Spinal cord (tissue), 10 donors: ENCODE data around the gene C16orf86. TPM values are rescaled to one million over a fixed set of nuclear protein-coding genes. Genes with fewer than 3 reads are reported as not detected.
A peak's percentile ranks its signal among the peaks of the same experiment; 100 is the strongest.

Experiments used
- DNase-seq, 6 donors: peaks; one replicate each; pipeline versions ENCODE4 v3.0.0 to v3.0.0-alpha.2; 2013 to 2015; ENCODE audit warnings: low spot score in 6 of 6, low read depth in 4 of 6
- H3K27ac ChIP-seq: one replicate; pipeline ENCODE4 v1.5.1; 2013; ENCODE audit warnings: low read depth, low read length, control low read depth
- H3K27me3 ChIP-seq: one replicate; pipeline ENCODE4 v1.6.1; 2013; ENCODE audit warnings: low read length; ENCODE audit not compliant: control insufficient read depth, insufficient read depth
- H3K36me3 ChIP-seq: one replicate; pipeline ENCODE4 v1.6.1; 2013; ENCODE audit warnings: low read length; ENCODE audit not compliant: control insufficient read depth, insufficient read depth
- H3K4me1 ChIP-seq: one replicate; pipeline ENCODE4 v1.6.1; 2013; ENCODE audit warnings: low read length; ENCODE audit not compliant: control insufficient read depth, insufficient read depth
- H3K4me3 ChIP-seq: one replicate; pipeline ENCODE4 v1.5.1; 2013; ENCODE audit warnings: low read depth, low read length, control low read depth
- H3K9me3 ChIP-seq: one replicate; pipeline ENCODE4 v1.6.1; 2013; ENCODE audit warnings: low read length; ENCODE audit not compliant: control insufficient read depth, insufficient read depth
- whole genome bisulfite sequencing: methylation state at CpG from one replicate; pipeline ENCODE4 v1.1.5; 2013; ENCODE audit warnings: missing lambda C conversion rate; ENCODE audit not compliant: insufficient coverage; 5-methylcytosine and 5-hydroxymethylcytosine counted together
- polyA plus RNA-seq, 2 donors: library from polyadenylated mRNA; unstranded; fragments of 120-200 nt; gene quantifications; one replicate each; pipeline ENCODE4 v1.2.1, GENCODE V29; 2013; ENCODE audit not compliant: insufficient read length in 2 of 2
- total RNA-seq, 2 donors: library from RNA; depleted of rRNA in 1 of 2; stranded (reverse); fragments of 120-200 nt in 1 of 2; fragments of >200 nt in 1 of 2; gene quantifications; one replicate each; pipeline versions ENCODE4 v1.2.3 to v1.2.4, GENCODE V29; 2013 to 2014
- donor health status: healthy.

Gene C16orf86
- total and polyA plus RNA-seq, 4 donors, result 2.8 to 6.9 (median 5.2) TPM

GRCh38 chr16:67665598-67665997 lies 1.0 kb upstream of the C16orf86 start:
- WGBS, result 67% methylated on average over 3 of the region's 5 CpGs
- no peaks in the 10 kb centered on the region for H3K27me3 ChIP-seq
- peaks cover 39% of the 10 kb centered on the region for H3K36me3 ChIP-seq
- DNase-seq, result no peak
- peaks cover 65% of the 10 kb centered on the region for H3K4me1 ChIP-seq
- H3K4me3 ChIP-seq, result peak overlapping the region; percentile 62
- no peak overlapping the region for H3K27ac ChIP-seq
- H3K9me3 ChIP-seq, result no peaks in the 10 kb centered on the region

GRCh38 chr16:67666032-67666551 lies 522 bp upstream of the C16orf86 start:
- under 1% methylated on average over 43 of the region's 46 CpGs for WGBS
- Histone ChIP-seq H3K4me3 (peak overlapping the region; percentile 62), H3K9me3 (no peaks in the 10 kb centered on the region), H3K27me3 (no peaks in the 10 kb centered on the region), H3K4me1 (peaks cover 63% of the 10 kb centered on the region), H3K36me3 (peaks cover 39% of the 10 kb centered on the region), H3K27ac (no peak overlapping the region)
- no peak for DNase-seq

GRCh38 chr16:67667453-67667816 lies 821 bp downstream of the C16orf86 start:
- no peak for DNase-seq
- Histone ChIP-seq H3K4me1 (peaks cover 49% of the 10 kb centered on the region), H3K9me3 (no peaks in the 10 kb centered on the region), H3K27ac (peak overlapping the region; percentile 88), H3K4me3 (peak overlapping the region; percentile 62), H3K27me3 (no peaks in the 10 kb centered on the region), H3K36me3 (peaks cover 30% of the 10 kb centered on the region)
- WGBS, result 21% methylated on average over 7 of the region's 10 CpGs

GRCh38 chr16:67667817-67668494 lies 1.3 kb downstream of the C16orf86 start:
- Histone ChIP-seq H3K36me3 (peaks cover 28% of the 10 kb centered on the region), H3K27me3 (no peaks in the 10 kb centered on the region), H3K9me3 (no peaks in the 10 kb centered on the region), H3K27ac (peak overlapping the region; percentile 88), H3K4me1 (peaks cover 50% of the 10 kb centered on the region), H3K4me3 (peak overlapping the region; percentile 62)
- peak; percentile 52 to 96 (median 79) for DNase-seq
- WGBS, result 27% methylated on average over 18 of the region's 18 CpGs

GRCh38 chr16:67668495-67669157 lies 2.0 kb downstream of the C16orf86 start:
- H3K27me3 ChIP-seq, result no peaks in the 10 kb centered on the region
- no peak for DNase-seq
- H3K4me1 ChIP-seq, result peaks cover 50% of the 10 kb centered on the region
- no peaks in the 10 kb centered on the region for H3K9me3 ChIP-seq
- no peak overlapping the region for H3K27ac ChIP-seq
- H3K4me3 ChIP-seq, result no peak overlapping the region
- peaks cover 23% of the 10 kb centered on the region for H3K36me3 ChIP-seq
- 89% methylated on average over 6 of the region's 6 CpGs for WGBS

GRCh38 chr16:67669499-67670101 lies 3.0 kb downstream of the C16orf86 start:
- Histone ChIP-seq H3K4me3 (no peak overlapping the region), H3K4me1 (peaks cover 51% of the 10 kb centered on the region), H3K27me3 (no peaks in the 10 kb centered on the region), H3K36me3 (peaks cover 21% of the 10 kb centered on the region), H3K9me3 (no peaks in the 10 kb centered on the region), H3K27ac (no peak overlapping the region)
- 89% methylated on average over 10 of the region's 10 CpGs for WGBS
- DNase-seq, result no peak

GRCh38 chr16:67672306-67672705 lies 5.7 kb downstream of the C16orf86 start:
- Histone ChIP-seq H3K4me1 (peaks cover 43% of the 10 kb centered on the region), H3K36me3 (peaks cover 30% of the 10 kb centered on the region), H3K27me3 (no peaks in the 10 kb centered on the region), H3K4me3 (no peak overlapping the region), H3K9me3 (no peaks in the 10 kb centered on the region), H3K27ac (no peak overlapping the region)
- 51% methylated on average over 4 of the region's 4 CpGs for WGBS
- DNase-seq, result no peak

- 53% methylated on average over 11 of the region's 13 CpGs for WGBS
- no peaks in the 10 kb centered on the region for H3K9me3 ChIP-seq
- H3K27me3 ChIP-seq, result no peaks in the 10 kb centered on the region
- no peak overlapping the region for H3K4me3 ChIP-seq
- H3K27ac ChIP-seq, result peak overlapping the region; percentile 58
- H3K4me1 ChIP-seq, result peaks cover 36% of the 10 kb centered on the region
- peaks cover 30% of the 10 kb centered on the region for H3K36me3 ChIP-seq
- DNase-seq, result peak in 2 of 6 donors; percentile 55 to 60
These were observed 6.4 kb downstream of the C16orf86 start for GRCh38 chr16:67672739-67673662.
